ENCODE results near the gene FBXW8.

- TF ChIP-seq, protein P1, sequence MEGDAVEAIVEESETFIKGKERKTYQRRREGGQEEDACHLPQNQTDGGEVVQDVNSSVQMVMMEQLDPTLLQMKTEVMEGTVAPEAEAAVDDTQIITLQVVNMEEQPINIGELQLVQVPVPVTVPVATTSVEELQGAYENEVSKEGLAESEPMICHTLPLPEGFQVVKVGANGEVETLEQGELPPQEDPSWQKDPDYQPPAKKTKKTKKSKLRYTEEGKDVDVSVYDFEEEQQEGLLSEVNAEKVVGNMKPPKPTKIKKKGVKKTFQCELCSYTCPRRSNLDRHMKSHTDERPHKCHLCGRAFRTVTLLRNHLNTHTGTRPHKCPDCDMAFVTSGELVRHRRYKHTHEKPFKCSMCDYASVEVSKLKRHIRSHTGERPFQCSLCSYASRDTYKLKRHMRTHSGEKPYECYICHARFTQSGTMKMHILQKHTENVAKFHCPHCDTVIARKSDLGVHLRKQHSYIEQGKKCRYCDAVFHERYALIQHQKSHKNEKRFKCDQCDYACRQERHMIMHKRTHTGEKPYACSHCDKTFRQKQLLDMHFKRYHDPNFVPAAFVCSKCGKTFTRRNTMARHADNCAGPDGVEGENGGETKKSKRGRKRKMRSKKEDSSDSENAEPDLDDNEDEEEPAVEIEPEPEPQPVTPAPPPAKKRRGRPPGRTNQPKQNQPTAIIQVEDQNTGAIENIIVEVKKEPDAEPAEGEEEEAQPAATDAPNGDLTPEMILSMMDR (IDR thresholded peaks at IDR 0.05), result no peak
- TF ChIP-seq POLR2A (IDR thresholded peaks at IDR 0.05), result no peak
Measured at GRCh38 chr12:117023998-117024960, 113.5 kb downstream of the FBXW8 start.

Measured in esophagus squamous epithelium (tissue), 4 donors.